GDM1 (cell line): ENCODE measurements around the gene TTC6.

Source experiments
- DNase-seq: peaks from one replicate; lab custom pipeline; 2025; lab: John Stamatoyannopoulos, UW

TTC6 gene

DNA sequence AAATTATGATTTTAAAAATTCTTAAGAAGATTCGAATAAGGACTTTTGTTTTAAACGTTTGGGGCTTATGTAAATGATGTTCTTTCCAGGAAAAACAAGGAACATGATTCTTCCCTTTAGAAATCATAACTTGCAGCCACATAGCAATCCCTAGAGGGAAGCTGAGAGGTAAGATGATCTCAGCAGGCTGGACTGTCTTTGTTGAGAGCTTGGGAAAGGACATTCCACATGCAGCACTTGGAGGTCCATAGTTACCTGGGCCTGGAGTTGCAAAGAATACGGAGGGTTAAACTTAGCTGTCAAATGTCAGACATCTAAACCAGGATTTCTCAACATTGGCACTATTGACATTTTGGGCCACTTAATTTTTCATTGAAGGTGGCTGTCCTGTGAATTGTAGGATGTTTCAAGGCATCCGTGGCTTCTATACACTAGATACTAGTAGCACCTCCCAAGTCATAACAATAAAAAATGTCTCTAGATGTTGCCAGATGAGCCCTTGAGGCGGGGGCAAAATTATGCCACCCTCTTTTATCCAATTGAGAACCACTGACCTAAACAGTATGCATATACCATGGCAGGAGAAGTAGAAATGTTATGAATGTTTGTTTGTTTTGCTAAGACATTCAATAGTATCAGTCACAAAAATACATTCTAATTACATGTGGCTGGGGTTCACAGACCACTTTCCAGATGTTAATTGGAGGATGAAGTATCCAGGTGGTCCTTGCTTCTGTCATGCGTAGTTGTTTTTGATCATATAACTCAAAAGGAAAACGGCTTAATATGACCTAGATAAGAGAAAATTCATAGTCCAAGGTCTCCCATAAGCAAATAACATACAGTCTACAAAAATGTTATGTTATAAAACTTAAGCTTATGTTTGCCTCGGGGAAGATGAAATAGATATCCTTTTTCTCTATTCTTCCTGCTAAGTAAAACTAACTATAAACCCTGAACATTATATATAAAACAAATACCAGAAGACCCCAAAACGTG lies 30.5 kb downstream of the TTC6 start:
- DNase-seq: no peak

GRCh38 chr14:37637341-37637740 lies 41.9 kb downstream of the TTC6 start:
- no peak for DNase-seq

- DNase-seq: no peak
These were observed 43.2 kb downstream of the TTC6 start for GRCh38 chr14:37638599-37638998.

- DNase-seq: no peak
These were observed 45.7 kb downstream of the TTC6 start for GRCh38 chr14:37641117-37641516.

DNA sequence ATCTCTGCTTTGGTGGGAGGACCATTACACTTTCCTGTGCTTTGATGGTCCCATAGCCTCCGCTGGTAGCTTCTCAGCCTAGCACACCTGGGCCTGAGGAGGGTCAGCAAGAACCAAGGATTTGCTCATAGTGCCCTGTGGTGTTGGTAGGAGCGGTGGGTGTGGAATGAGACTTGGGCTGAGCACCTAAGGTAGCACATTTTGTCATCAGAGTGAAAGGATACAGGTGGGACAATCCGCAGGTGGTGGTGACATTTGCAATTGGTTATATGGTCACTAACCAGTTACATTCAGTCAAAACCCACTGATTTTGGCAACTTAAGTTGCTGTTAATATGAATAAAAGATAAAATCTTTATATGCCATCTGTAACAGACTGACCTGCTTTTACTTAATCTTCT lies 46.7 kb downstream of the TTC6 start:
- no peak for DNase-seq

DNA sequence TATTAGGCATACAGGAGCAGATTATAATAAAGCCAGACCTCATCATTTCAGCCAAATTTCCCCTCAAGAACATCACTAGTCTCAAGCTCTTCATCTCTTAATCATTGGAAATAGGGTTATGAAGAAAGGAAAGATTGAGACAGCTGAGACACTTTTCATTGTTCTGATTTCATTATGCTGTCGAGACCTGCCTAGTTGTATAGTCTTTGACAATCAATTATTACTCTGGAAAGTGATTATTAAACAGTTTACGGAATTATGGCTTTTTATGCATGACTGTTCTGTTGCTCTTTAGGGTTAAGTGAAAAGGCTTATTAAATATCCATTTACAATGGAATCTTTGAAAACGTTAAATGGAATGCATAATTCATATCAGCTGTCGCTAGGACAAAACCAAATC lies 48.3 kb downstream of the TTC6 start:
- DNase-seq: no peak
